ENCODE results near the gene CYB561D1. TPM values are rescaled to one million over a fixed set of nuclear protein-coding genes. Genes with fewer than 3 reads are reported as not detected.

Gene CYB561D1
- total and polyA plus RNA-seq, 2 of the 8 experiments (the other 6 are each of a cell fraction or from before 2014, with no cell fraction given) = 3.6 to 3.8 TPM

DNA sequence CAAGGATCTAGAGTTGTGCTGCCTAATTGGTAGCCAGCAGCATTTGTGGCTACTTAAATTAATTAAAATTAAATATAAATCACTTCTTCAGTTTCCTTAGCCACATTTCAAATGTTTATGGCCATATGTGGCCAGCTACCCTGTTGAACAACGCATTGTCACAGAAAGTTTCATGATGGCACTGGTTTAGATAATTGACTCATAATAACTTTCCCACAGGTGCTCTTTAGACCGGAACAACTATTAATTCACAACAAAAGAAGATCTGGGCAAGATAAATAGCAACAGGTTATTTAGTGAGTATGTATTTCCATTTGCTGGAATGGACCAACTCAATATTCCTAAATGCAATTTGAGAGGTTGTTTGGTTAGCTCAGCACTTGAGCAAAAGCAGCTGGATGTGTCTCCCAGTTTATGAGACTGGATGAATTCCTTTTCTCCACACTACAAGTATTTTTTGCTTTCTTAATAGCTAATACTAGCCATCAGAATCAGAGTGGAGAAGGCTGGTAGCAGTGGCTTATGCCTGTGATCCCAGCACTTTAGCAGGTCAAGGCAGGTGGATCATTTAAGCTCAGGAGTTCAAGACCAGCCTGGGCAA lies 19.3 kb downstream of the CYB561D1 start:
- no peak overlapping the region for H2AFZ ChIP-seq (ENCODE audit: low read length)
- no peak overlapping the region for H2BK20ac ChIP-seq (ENCODE audit: low read length)
- H2BK12ac ChIP-seq (ENCODE audit: low read depth, low read length) = no peak overlapping the region
- TF ChIP-seq NRF1 (IDR thresholded peaks at IDR 0.05; ENCODE audit: low read depth, low read length) (no peak), POLR2A (IDR thresholded peaks at IDR 0.05; ENCODE audit: control extremely low read depth in 1 of 2, low read depth in 2 of 2, low read length in 2 of 2) (no peak), EGR1 (IDR thresholded peaks at IDR 0.05; ENCODE audit: borderline replicate concordance, low read depth, low read length) (no peak)
- no peak overlapping the region for H3K23ac ChIP-seq (ENCODE audit: insufficient read length)
- H2BK5ac ChIP-seq (ENCODE audit: low read depth, low read length) = no peak overlapping the region
- H3K9me3 ChIP-seq (ENCODE audit: insufficient read depth in 2 of 2, low read depth in 1 of 2, low read length in 1 of 2) = no peaks in the 10 kb centered on the region
- H3K18ac ChIP-seq (ENCODE audit: extremely low read depth, low read length) = no peak overlapping the region
- H3K79me2 ChIP-seq (ENCODE audit: control insufficient read depth in 1 of 2, insufficient read depth in 2 of 2, low read length in 2 of 2) = no peaks in the 10 kb centered on the region
- no peak overlapping the region for H3K9ac ChIP-seq (replicated peaks in 1 of 4; ENCODE audit: extremely low read depth in 1 of 4, low read depth in 3 of 4, low read length in 3 of 4)
- no peaks in the 10 kb centered on the region for H3K36me3 ChIP-seq (ENCODE audit: control insufficient read depth in 2 of 4, insufficient read depth in 4 of 4, low read length in 3 of 4)
- FAIRE-seq = no peak
- H2BK120ac ChIP-seq (replicated peaks; ENCODE audit: low read depth, low read length) = no peak overlapping the region
- 94% methylated on average over 2 of the region's 2 CpGs; no CpG with 5 or more reads in 1 of the 2 experiments for WGBS, 2 experiments (ENCODE audit: extremely low coverage in 1 of 2, insufficient coverage in 1 of 2, insufficient read length in 1 of 2, insufficient replicate concordance in 2 of 2, low coverage in 1 of 2, low lambda C conversion rate in 2 of 2, missing lambda C conversion rate in 1 of 2)
- H3K4me2 ChIP-seq (ENCODE audit: insufficient read depth in 1 of 2, low read depth in 2 of 2, low read length in 2 of 2) = no peak overlapping the region
- no peak for DNase-seq (ENCODE audit: low read depth in 1 of 2, low spot score in 2 of 2)
- H4K5ac ChIP-seq (ENCODE audit: insufficient read length, low read depth, low read length) = no peak overlapping the region
- peaks cover 0 to 7% (median 3%) of the 10 kb centered on the region in 4 experiments; a peak in 1 of 7 replicates for H3K4me1 ChIP-seq (replicated peaks in 1 of 4; ENCODE audit: control insufficient read depth in 3 of 4, insufficient read depth in 4 of 4, low read length in 3 of 4)
- H3K56ac ChIP-seq (replicated peaks; ENCODE audit: insufficient read length, low read depth, low read length) = no peak overlapping the region
- H2AK5ac ChIP-seq (ENCODE audit: low read depth, low read length) = no peak overlapping the region
- no peak overlapping the region for H3K27ac ChIP-seq (ENCODE audit: low read depth, low read length)
- H4K20me1 ChIP-seq (replicated peaks in 1 of 2; ENCODE audit: control insufficient read depth in 1 of 2, insufficient read depth in 2 of 2, low read length in 2 of 2) = peaks cover 0 to 5% of the 10 kb centered on the region in 2 experiments
- CTCF ChIA-PET (ENCODE audit: partially characterized antibody) = interaction anchor here (24.3 to 43.7 kb wide), 2 partner anchors 17 to 21 kb away, joined by 666 to 1755 read pairs; partner anchors contain the start of genes ATXN7L2, CYB561D1 and GPR61
- H4K8ac ChIP-seq (ENCODE audit: extremely low read depth, insufficient read depth, low read length) = no peak overlapping the region
- H3K4me3 ChIP-seq (ENCODE audit: extremely low read depth in 1 of 4, insufficient read depth in 2 of 4, low read depth in 3 of 4, low read length in 4 of 4) = no peak overlapping the region
- no peak overlapping the region for H3K14ac ChIP-seq (ENCODE audit: insufficient read length)
- no peak overlapping the region for H4K91ac ChIP-seq (replicated peaks; ENCODE audit: insufficient read length, low read length)
- H3K79me1 ChIP-seq (ENCODE audit: low read depth, low read length) = no peaks in the 10 kb centered on the region
- H3K23me2 ChIP-seq (ENCODE audit: low read depth, low read length) = peaks cover 10% of the 10 kb centered on the region
- POLR2A ChIA-PET (ENCODE audit: partially characterized antibody) = interaction anchor here (1.2 kb wide), 1 partner anchor 9 kb away, joined by 3 read pairs; no protein-coding TSS in a partner anchor
- peaks cover 0 to 23% (median 15%) of the 10 kb centered on the region in 4 experiments; a peak in 6 of 7 replicates for H3K27me3 ChIP-seq (replicated peaks in 1 of 4; ENCODE audit: control insufficient read depth in 3 of 4, extremely low read depth in 1 of 4, insufficient read depth in 3 of 4, low read length in 3 of 4)
- no peak overlapping the region for H2BK15ac ChIP-seq (ENCODE audit: low read length)
- no peak overlapping the region for H3K4ac ChIP-seq (replicated peaks; ENCODE audit: insufficient read length, low read depth, low read length)

Measured in H1 (cell line).